Spleen (tissue), 11 donors: Measurements from ENCODE around the gene FCRLB. TPM values are rescaled to one million over a fixed set of nuclear protein-coding genes. Genes with fewer than 3 reads are reported as not detected.

ENCODE experiments used
- DNase-seq: peaks from one replicate; pipeline ENCODE4 v3.0.0-alpha.2; 2020
- H3K27ac ChIP-seq, 8 donors: fragments of 200-600 bp; sonication (generic) in 7 of 8; 1 replicate in 4 of 8; 2 replicates in 4 of 8; pipeline versions ENCODE4 v1.5.0 to v1.8.0; 2016 to 2021; ENCODE audit warnings: inconsistent platforms in 4 of 8, mild to moderate bottlenecking in 4 of 8, moderate library complexity in 1 of 8
- H3K27me3 ChIP-seq, 7 donors: fragments of 200-600 bp; sonication (generic) in 6 of 7; replicated peaks in 1 of 7; 1 replicate in 4 of 7; 2 replicates in 3 of 7; pipeline versions ENCODE4 v1.5.0 to v1.8.0; 2016 to 2021; ENCODE audit warnings: inconsistent platforms in 3 of 7, mild to moderate bottlenecking in 1 of 7
- H3K36me3 ChIP-seq, 6 donors: fragments of 200-600 bp; sonication (generic) in 5 of 6; 1 replicate in 4 of 6; 2 replicates in 2 of 6; pipeline versions ENCODE4 v1.5.0 to v1.8.0; 2016 to 2021; ENCODE audit warnings: inconsistent platforms in 2 of 6
- H3K4me1 ChIP-seq, 6 donors: fragments of 200-600 bp; sonication (generic) in 5 of 6; 1 replicate in 3 of 6; 2 replicates in 3 of 6; pipeline versions ENCODE4 v1.5.0 to v1.8.0; 2016 to 2021; ENCODE audit warnings: inconsistent platforms in 3 of 6
- H3K4me3 ChIP-seq, 8 donors: fragments of 200-600 bp; sonication (generic) in 7 of 8; 1 replicate in 4 of 8; 2 replicates in 4 of 8; pipeline versions ENCODE4 v1.5.0 to v1.8.0; 2016 to 2021; ENCODE audit warnings: inconsistent platforms in 4 of 8, mild to moderate bottlenecking in 4 of 8, moderate library complexity in 2 of 8
- H3K9me3 ChIP-seq, 8 donors: fragments of 200-600 bp; sonication (generic) in 7 of 8; 1 replicate in 4 of 8; 2 replicates in 4 of 8; pipeline versions ENCODE4 v1.5.0 to v1.8.0; 2016 to 2021; ENCODE audit warnings: inconsistent platforms in 4 of 8
- CTCF ChIP-seq, 11 experiments: fragments of 200-600 bp in 7 of 11; fragments of 450-650 bp in 4 of 11; sonication (generic) in 4 of 11; IDR thresholded peaks in 8 of 11; conservative IDR thresholded peaks in 3 of 11; 1 replicate in 7 of 11; 2 replicates in 4 of 11; pipeline versions ENCODE4 v1.4.0 to v1.8.0; 2016 to 2021; ENCODE audit warnings: antibody characterized with exemption in 11 of 11, inconsistent platforms in 4 of 11, mild to moderate bottlenecking in 1 of 11
- POLR2A ChIP-seq, 3 donors: fragments of 450-650 bp; IDR thresholded peaks; one replicate each; pipeline ENCODE4 v1.5.1; 2017; ENCODE audit warnings: antibody characterized with exemption in 3 of 3, mild to moderate bottlenecking in 1 of 3
- POLR2AphosphoS5 ChIP-seq, 3 donors: sonication (generic); formaldehyde crosslinking; IDR thresholded peaks; one replicate each; pipeline ENCODE4 v1.5.1; 2017; ENCODE audit warnings: antibody characterized with exemption in 3 of 3
- WGBS, 5 donors: extraction: QIAGEN DNeasy Blood & Tissue Kit in 3 of 5; methylation state at CpG; one replicate each; pipeline versions ENCODE4 v1.1.5 to v1.1.7; 2013 to 2018; 5-methylcytosine and 5-hydroxymethylcytosine counted together
- intact Hi-C: fragments of 100-400 bp; cut with DNase I; formaldehyde crosslinking; loops from one replicate; pipeline ENCODE4 v1.15.0; 2023; ENCODE audit warnings: low total_unique reads
- polyA plus RNA-seq, 3 donors: library from polyadenylated mRNA; stranded (reverse); fragments of 200-250 nt; gene quantifications; one replicate each; pipeline ENCODE4 v1.2.1, GENCODE V29; 2013
- total RNA-seq, 7 donors: library from RNA; depleted of rRNA in 3 of 7; stranded (reverse); fragments of >200 nt in 3 of 7; fragmentation: NEBNext Ultra II Directional in 4 of 7; extraction: Animal tissue kit (Norgen Biotek cat#: 25700) in 4 of 7; gene quantifications; one replicate each; pipeline versions ENCODE4 v1.1.0 to v1.2.1, GENCODE V29; 2016 to 2021
- donor health status: healthy with polysubstance abuse.
- donor health status: DM: no; HTN: no; CAD: no; lungs with moderate emphysema.
- donor health status: DM: no; HTN: no; CAD: no.
- donor health status: Bipolar disorder and iron deficiency.
- donor health status: healthy.
- donor health status: DM: no; HTN: no; CAD: no.
- donor health status: DM: yes; HTN: yes; CAD: no.

Gene FCRLB
- total and polyA plus RNA-seq, 10 donors = 1.2 to 4.3 (median 2.1) TPM

DNA sequence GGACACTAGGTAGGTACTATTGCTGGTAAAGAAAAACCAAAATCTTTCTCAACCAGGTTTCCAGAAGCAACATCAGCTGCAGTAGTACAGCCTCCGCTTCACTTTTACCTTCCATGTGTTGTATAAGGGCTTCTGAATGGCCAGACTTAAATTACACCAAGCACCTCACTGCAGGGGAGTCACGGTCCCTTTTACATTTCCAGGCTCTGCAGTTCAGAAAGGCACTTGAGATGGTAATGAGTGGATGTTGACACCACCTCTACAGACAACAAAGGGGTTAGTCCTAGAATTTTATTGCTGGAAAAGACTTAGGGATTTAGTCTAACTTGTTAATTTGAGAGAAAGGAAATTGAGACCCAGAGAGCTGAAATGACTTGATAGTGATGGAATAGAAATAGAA, 16.3 kb downstream of the FCRLB start:
- no peak overlapping the region for H3K4me3 ChIP-seq
- no peak for DNase-seq
- WGBS, 5 donors = 83 to 88% (median 85%) methylated on average over 2 of the region's 2 CpGs
- no peaks in the 10 kb centered on the region for H3K27me3 ChIP-seq
- H3K36me3 ChIP-seq = no peaks in the 10 kb centered on the region
- H3K9me3 ChIP-seq = no peaks in the 10 kb centered on the region
- no peak overlapping the region for H3K27ac ChIP-seq
- intact Hi-C loops = no loop called here
- H3K4me1 ChIP-seq = peaks cover 12 to 40% (median 38%) of the 10 kb centered on the region in 6 donors
- TF ChIP-seq POLR2A (IDR thresholded peaks at IDR 0.05) (no peak), POLR2AphosphoS5 (IDR thresholded peaks at IDR 0.05) (no peak), CTCF (IDR thresholded peaks at IDR 0.05 in 8 of 11, conservative IDR thresholded peaks at IDR 0.05 in 3 of 11) (no peak)

DNA sequence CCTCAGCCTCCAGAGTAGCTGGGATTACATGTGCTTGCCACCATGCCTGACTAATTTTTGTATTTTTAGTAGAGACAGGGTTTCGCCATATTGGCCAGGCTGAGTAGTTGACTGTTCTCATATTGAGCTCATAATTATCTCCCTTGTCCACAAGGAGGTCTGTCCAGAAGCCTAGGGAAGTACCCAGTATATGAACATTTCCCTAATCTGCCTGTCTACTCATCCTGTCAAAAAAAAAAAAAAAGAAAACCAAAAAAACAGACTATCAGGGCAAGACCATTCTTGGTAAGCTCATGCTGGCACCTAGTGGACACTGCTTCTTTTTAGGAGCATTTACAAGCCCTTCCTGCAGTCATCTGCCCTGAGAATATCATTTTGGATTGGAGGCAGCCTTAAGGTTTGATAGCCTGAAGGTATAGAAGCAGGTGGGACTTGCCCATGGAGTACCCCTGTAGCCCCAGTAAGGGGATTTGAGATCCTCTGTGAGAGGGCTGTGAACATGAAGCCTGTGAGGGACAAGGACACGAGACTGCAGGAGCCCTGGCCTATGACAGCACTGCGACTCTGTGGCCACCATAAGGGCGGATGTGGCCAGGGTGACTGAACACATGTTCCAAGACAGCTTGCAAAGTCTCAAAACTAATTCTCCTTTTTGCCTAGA, 17.4 kb downstream of the FCRLB start:
- DNase-seq = peak; percentile 93
- WGBS, 5 donors = 41 to 62% (median 57%) methylated on average over 4 of the region's 4 CpGs
- no peaks in the 10 kb centered on the region for H3K9me3 ChIP-seq
- intact Hi-C loops = no loop called here
- H3K27ac ChIP-seq = peak overlapping the region; percentile 70 to 88 (median 82)
- no peaks in the 10 kb centered on the region for H3K36me3 ChIP-seq
- peak in 2 of 3 donors; percentile 63 to 66 for TF ChIP-seq POLR2AphosphoS5 (IDR thresholded peaks at IDR 0.05)
- no peak for TF ChIP-seq POLR2A (IDR thresholded peaks at IDR 0.05)
- TF ChIP-seq CTCF (IDR thresholded peaks at IDR 0.05 in 8 of 11, conservative IDR thresholded peaks at IDR 0.05 in 3 of 11) = peak; percentile 22 to 78 (median 62)
- H3K4me3 ChIP-seq = no peak overlapping the region
- H3K27me3 ChIP-seq = no peaks in the 10 kb centered on the region
- peaks cover 12 to 40% (median 38%) of the 10 kb centered on the region in 6 donors for H3K4me1 ChIP-seq

- WGBS, 5 donors = 31 to 42% (median 37%) methylated on average over 8 of the region's 8 CpGs
- no peaks in the 10 kb centered on the region for H3K9me3 ChIP-seq
- no peak for DNase-seq
- H3K36me3 ChIP-seq = no peaks in the 10 kb centered on the region
- H3K27me3 ChIP-seq = no peaks in the 10 kb centered on the region
- TF ChIP-seq POLR2AphosphoS5 (IDR thresholded peaks at IDR 0.05) (peak in 1 of 3 donors; percentile 56), POLR2A (IDR thresholded peaks at IDR 0.05) (no peak), CTCF (IDR thresholded peaks at IDR 0.05 in 8 of 11, conservative IDR thresholded peaks at IDR 0.05 in 3 of 11) (no peak)
- intact Hi-C loops = loop anchor here (10.0 kb wide), 1 partner anchor 175 kb away; no protein-coding TSS in a partner anchor
- peak overlapping the region; percentile 70 to 88 (median 82) for H3K27ac ChIP-seq
- H3K4me1 ChIP-seq = peaks cover 12 to 40% (median 38%) of the 10 kb centered on the region in 6 donors
- H3K4me3 ChIP-seq = no peak overlapping the region
These were observed 18.7 kb downstream of the FCRLB start for GRCh38 chr1:161739865-161740566.

- H3K9me3 ChIP-seq = no peaks in the 10 kb centered on the region
- DNase-seq = no peak
- peaks cover 12 to 40% (median 38%) of the 10 kb centered on the region in 6 donors for H3K4me1 ChIP-seq
- TF ChIP-seq POLR2A (IDR thresholded peaks at IDR 0.05) (no peak), POLR2AphosphoS5 (IDR thresholded peaks at IDR 0.05) (no peak), CTCF (IDR thresholded peaks at IDR 0.05 in 8 of 11, conservative IDR thresholded peaks at IDR 0.05 in 3 of 11) (no peak)
- no peaks in the 10 kb centered on the region for H3K36me3 ChIP-seq
- peak overlapping the region; percentile 68 to 88 (median 82) for H3K27ac ChIP-seq
- H3K27me3 ChIP-seq = no peaks in the 10 kb centered on the region
- WGBS, 5 donors = 66 to 75% (median 71%) methylated on average over 6 of the region's 6 CpGs
- no peak overlapping the region for H3K4me3 ChIP-seq
- intact Hi-C loops = loop anchor here (10.0 kb wide), 1 partner anchor 176 kb away; no protein-coding TSS in a partner anchor
These were observed 19.6 kb downstream of the FCRLB start for GRCh38 chr1:161740921-161741320.
